NCI-H524 treated with DMSO at 0.1 percent for 48 hours (cell line): ENCODE results near the gene JADE1.

Experiments
- DNase-seq: peaks from one replicate; lab custom pipeline; 2025; lab: John Stamatoyannopoulos, UW

JADE1 gene

DNA sequence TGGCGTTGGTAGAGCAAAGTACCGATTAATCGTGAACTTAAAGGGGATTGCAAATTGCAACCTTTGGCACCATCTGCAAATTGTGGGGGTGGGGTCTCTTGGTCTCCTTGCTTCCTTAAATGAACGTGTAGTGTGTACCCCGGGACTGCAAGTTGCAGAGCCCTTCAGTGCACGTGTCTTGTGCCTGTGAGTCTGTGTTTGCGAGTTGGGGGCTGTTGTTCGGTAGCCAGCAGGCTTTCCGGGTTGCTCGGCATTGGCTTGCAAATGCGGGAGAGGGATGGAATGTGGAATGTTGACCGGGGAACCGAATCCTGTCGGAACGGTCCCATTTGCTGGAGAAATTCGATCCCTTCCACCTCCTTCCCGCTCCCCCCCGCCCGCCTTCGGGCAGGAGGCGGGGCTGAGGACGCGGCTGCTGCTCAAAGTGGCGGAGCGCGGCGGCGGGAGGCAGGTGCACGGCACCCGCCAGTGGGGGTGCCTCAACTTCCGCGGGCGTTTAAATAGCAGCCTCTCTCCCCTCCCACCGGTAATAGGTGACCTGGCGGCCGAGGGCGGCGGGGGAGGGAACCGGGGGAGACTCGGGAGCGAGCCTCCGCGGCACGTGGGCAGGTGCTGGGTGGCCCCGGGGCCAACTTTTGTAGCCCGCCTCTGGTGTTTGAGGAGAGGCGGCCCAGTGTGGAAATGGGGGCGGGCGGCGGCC lies 1.5 kb downstream of the JADE1 start:
- DNase-seq, result peak; percentile 50

GRCh38 chr4:128811571-128812441 lies 2.3 kb downstream of the JADE1 start:
- DNase-seq, result peak; percentile 23

- no peak for DNase-seq
Measured at GRCh38 chr4:128812442-128813235, 3.1 kb downstream of the JADE1 start.

DNA sequence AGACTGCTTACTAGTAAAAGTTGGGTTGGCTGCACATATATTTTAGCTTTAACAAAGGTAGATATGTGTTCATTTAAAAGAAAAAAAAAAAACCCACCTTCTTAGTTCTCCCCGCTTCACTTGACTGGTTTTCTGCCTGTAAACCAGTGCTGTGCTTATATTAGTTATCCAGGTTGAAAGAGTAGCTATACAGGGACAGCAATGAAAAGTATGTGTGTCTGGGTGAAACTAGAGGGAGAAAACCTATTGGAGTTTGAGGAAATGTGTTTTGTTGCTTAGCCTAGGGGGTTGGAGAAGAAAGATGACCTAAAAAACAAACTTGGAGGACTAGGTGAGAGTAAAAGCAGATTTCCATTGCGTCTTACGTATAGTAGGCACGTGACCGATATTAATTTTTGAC lies 4.5 kb downstream of the JADE1 start:
- DNase-seq, result no peak

- DNase-seq, result no peak
Measured at GRCh38 chr4:128818442-128818841, 8.9 kb downstream of the JADE1 start.

- DNase-seq, result no peak
Measured at GRCh38 chr4:128819082-128819742, 9.7 kb downstream of the JADE1 start.

DNA sequence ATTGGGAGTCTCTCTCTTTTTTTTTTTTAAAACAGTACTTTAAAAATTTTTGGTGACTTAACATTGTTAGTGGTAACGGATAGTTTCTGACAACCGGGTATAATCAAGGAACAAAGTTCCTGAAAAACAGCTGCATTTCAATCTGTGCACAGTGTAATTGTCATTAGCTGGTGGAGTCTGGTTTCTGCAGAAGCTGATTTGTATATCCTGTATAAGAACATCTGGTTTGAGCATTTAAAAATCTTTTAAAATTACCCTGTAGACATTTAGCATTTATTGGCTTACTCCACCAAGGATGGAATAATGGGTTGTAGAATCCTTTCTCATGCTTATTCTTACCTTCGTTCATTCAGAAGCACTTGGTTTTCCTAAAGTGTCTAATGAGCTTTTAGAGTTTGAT lies 11.2 kb downstream of the JADE1 start:
- no peak for DNase-seq

DNA sequence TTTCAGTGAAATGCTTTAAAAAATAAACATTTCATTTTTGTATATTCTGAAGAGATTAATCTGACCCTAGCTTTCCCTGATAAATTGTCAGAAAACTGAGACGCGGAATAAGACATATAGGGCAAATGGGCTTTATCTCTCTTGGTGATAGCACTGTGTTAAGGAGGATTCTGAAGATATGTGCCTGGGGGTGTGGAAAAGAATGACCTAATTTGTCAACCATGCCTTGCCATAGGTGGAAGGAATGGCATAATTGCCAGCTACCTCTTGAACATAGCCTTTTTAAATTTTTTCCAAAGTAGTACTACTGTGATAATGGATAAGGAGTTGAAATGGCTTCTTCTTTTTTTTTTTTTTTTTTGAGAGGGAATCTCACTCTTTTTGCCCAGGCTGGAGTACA lies 11.7 kb downstream of the JADE1 start:
- no peak for DNase-seq

GRCh38 chr4:128823025-128823661 lies 13.6 kb downstream of the JADE1 start:
- no peak for DNase-seq

GRCh38 chr4:128825226-128825625 lies 15.7 kb downstream of the JADE1 start:
- DNase-seq, result no peak

- DNase-seq, result no peak
Measured at GRCh38 chr4:128827296-128827695, 17.8 kb downstream of the JADE1 start.

DNA sequence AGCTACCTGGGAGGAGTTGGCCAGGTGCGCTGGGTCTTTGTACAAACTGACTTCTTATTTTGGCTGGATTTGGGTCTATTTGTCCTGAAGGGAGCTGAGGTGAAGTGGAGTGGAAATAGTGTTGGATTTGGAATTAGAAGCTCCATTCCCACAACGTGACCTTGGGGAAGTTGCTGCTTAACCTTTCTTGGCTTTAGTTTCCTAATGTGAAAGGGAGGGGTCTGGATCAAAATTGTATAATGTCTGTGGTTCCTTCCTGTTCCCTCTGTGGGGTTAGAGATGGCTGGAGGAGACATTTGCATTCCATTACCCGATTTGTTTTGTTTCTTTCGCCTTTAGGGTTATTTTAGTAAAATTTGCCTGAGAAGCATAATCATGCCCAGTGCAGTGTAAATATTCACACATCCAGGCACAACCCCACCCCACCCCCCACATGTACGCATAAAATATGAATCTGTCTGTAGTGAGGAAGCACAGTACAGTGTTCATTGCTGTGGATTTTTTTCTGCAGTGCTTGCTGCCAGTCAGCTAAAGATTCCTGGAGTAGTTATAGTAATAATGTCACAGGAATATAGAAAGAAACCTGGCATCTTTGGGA lies 21.5 kb downstream of the JADE1 start:
- no peak for DNase-seq

GRCh38 chr4:128831531-128832242 lies 22.2 kb downstream of the JADE1 start:
- no peak for DNase-seq

DNA sequence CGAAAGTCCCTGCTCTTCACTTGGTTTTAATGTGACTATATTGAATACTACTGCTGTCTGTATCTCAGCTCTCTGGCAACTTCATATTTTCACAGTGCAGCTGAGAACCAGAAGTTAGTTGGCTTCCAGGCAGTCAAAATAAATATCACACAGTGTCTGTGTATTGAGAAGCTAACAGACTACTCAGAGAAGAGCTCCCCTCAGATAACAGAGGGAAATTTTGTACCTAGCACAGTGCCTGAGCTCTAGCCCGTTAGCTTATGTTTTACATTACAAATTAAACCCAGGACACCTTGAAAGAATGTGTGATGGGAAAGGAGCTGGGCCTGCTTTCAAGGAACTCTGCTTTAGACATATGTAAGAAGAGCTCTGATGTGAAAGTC lies 22.7 kb downstream of the JADE1 start:
- DNase-seq, result no peak

- no peak for DNase-seq
Measured at GRCh38 chr4:128835498-128836222, 26.2 kb downstream of the JADE1 start.

DNA sequence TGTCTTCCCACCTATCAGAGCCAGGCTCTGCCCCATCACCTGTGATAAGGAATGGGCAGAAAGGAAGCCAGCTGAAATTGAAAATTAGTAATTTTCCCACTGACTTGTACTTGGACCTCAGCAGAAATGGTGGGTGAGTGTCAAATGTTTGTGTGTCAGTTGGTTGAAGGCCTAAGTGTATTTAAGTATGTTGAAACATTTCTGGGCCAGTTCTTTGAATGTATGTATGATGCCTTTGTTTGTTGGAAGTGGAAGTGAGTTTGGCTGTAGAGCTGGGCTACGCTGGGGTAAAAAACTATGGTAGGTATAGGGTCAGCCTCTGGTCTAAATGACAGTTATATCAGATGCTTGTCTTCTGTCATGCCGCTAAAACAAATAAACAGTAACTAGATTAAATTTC lies 27.7 kb downstream of the JADE1 start:
- DNase-seq, result no peak

DNA sequence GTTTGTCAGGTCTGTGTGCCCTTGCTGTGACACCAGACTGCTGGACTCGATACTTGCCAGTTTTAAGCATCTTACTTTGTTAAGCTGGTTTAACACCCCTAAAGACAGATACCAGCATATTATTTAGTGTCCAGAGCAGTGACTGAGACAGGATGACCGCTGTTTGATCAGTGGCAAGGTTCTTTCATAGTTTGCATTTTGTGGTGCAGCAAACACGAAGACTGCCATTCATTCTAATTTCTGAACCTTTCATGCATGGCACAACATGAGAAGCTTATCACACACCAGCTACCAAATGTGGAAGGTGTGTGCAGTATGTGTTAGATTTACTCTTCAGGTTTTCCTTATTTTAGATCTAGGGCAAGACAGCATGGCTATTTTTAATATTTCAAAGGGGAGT lies 28.2 kb downstream of the JADE1 start:
- DNase-seq, result no peak

DNA sequence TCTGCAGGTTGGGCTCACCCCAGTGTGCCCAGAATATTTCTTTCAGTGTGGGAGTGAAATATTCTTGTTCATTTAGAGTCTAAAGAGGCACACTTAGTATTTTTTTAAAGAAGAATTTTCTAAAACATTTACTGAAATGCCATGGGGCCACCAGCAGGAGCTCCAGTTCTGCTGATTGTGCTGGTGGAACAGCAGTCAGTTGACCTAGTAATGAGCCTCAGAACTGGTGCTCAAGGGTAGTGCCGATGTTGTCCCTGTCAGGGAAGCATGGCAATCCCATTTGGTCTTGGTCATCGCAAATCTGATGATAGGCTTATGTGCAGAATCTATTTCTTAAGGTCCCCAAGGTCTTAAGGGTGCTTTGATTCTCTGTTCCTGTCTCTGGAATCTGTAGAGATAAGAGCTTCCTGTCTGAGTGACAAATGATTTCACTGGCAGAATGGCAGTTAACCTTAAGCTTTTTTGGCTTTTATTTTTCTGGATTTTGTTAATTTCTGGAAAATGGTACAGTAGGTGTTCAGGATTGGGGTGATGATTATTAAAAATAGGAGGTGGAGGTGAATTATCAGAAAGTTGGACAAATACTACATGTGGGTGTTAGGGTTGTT lies 31.3 kb downstream of the JADE1 start:
- DNase-seq, result no peak

- no peak for DNase-seq
Measured at GRCh38 chr4:128841402-128841801, 31.9 kb downstream of the JADE1 start.
